Esophagus muscularis mucosa (tissue), 3 donors: ENCODE results near the gene CLNK.

ENCODE experiments used
- EP300 ChIP-seq: sonication (generic); formaldehyde crosslinking; IDR thresholded peaks from one replicate; pipeline ENCODE4 v1.6.1; 2017; ENCODE audit warnings: antibody characterized with exemption
- TF ChIP-seq, protein P1 (sequence below), 3 experiments: fragments of 200-600 bp in 2 of 3; fragments of 450-650 bp in 1 of 3; sonication (generic) in 2 of 3; IDR thresholded peaks; one replicate each; pipeline ENCODE4 v1.5.1; 2017 to 2019; ENCODE audit warnings: antibody characterized with exemption in 3 of 3, mild to moderate bottlenecking in 2 of 3, moderate library complexity in 1 of 3

- TF ChIP-seq EP300: no peak
- TF ChIP-seq, protein P1, sequence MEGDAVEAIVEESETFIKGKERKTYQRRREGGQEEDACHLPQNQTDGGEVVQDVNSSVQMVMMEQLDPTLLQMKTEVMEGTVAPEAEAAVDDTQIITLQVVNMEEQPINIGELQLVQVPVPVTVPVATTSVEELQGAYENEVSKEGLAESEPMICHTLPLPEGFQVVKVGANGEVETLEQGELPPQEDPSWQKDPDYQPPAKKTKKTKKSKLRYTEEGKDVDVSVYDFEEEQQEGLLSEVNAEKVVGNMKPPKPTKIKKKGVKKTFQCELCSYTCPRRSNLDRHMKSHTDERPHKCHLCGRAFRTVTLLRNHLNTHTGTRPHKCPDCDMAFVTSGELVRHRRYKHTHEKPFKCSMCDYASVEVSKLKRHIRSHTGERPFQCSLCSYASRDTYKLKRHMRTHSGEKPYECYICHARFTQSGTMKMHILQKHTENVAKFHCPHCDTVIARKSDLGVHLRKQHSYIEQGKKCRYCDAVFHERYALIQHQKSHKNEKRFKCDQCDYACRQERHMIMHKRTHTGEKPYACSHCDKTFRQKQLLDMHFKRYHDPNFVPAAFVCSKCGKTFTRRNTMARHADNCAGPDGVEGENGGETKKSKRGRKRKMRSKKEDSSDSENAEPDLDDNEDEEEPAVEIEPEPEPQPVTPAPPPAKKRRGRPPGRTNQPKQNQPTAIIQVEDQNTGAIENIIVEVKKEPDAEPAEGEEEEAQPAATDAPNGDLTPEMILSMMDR (IDR thresholded peaks at IDR 0.05): no peak
These were observed 218.4 kb downstream of the CLNK start for GRCh38 chr4:10466161-10466560.
